ENCODE data around the gene CILP.
A peak's percentile ranks its signal among the peaks of the same experiment; 100 is the strongest.
"Not testable (repeated sequence)": the region's sequence is repeated elsewhere in the genome, so short reads cannot be mapped to it uniquely, and the experiment has no call there.

CILP gene

DNA sequence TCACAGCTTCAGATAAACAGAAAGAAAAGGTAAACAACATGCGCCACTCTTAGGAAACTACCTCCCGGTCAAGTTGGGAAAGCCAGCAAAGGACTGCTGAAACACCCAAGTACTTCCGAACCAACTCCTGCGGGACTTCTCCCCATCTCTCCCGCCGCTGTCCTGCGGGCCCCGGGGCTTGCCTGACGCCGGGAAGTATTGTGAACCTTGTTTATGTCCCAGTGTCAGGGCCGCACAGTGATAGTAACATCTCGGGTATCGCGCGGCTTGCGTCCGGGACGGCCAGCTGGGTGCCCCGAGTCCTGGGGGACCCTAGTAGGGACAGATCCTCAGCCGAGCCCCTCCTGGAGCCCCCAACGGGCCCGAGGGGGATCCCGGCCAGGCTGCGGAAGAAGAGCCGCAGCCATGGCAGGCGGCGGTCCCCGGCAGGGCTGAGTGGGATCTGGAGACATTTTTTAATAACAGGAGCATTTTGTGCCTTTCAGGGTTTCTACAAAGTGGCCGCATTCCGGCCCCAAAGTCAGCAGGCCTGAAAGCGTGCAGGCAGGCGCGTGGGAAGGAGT, 26.9 kb downstream of the CILP start:
- Histone ChIP-seq H3K79me2 (ENCODE audit: insufficient read depth, low read depth) (peaks cover 55% of the 10 kb centered on the region), H3K27ac (peak overlapping the region; percentile 80), H3K27me3 (ENCODE audit: insufficient read depth, low read depth) (no peaks in the 10 kb centered on the region), H3K9ac (peak overlapping the region; percentile 87), H3K4me3 (IDR thresholded peaks at IDR 0.05; ENCODE audit: insufficient read depth, low read depth, low read length) (no peak overlapping the region), H2AFZ (ENCODE audit: low read depth) (peak overlapping the region; percentile 87), H3K4me2 (peak overlapping the region; percentile 84), H3K4me1 (ENCODE audit: low read depth, poor library complexity, severe bottlenecking) (peaks cover 28% of the 10 kb centered on the region), H4K20me1 (ENCODE audit: insufficient read depth) (no peaks in the 10 kb centered on the region), H3K36me3 (ENCODE audit: insufficient read depth) (no peaks in the 10 kb centered on the region)
- TF ChIP-seq, protein P1, sequence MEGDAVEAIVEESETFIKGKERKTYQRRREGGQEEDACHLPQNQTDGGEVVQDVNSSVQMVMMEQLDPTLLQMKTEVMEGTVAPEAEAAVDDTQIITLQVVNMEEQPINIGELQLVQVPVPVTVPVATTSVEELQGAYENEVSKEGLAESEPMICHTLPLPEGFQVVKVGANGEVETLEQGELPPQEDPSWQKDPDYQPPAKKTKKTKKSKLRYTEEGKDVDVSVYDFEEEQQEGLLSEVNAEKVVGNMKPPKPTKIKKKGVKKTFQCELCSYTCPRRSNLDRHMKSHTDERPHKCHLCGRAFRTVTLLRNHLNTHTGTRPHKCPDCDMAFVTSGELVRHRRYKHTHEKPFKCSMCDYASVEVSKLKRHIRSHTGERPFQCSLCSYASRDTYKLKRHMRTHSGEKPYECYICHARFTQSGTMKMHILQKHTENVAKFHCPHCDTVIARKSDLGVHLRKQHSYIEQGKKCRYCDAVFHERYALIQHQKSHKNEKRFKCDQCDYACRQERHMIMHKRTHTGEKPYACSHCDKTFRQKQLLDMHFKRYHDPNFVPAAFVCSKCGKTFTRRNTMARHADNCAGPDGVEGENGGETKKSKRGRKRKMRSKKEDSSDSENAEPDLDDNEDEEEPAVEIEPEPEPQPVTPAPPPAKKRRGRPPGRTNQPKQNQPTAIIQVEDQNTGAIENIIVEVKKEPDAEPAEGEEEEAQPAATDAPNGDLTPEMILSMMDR (conservative IDR thresholded peaks at IDR 0.05; ENCODE audit: low read depth, low read length) = no peak

DNA sequence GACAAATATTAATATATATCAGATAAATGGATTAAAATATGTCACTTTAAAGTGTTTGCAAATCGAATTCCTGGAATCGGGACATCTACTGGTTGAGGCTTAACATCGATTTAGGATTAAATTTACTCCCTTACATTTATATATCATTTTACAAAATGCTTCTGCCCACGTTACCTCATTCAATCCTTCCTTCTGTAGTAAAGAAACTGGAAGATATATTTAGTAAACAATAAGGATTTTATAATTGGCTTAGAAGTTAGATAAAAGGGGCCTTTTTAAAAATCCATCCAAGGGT, 27.5 kb downstream of the CILP start:
- Histone ChIP-seq H3K4me1 (ENCODE audit: low read depth, poor library complexity, severe bottlenecking) (peaks cover 23% of the 10 kb centered on the region), H3K9ac (peak overlapping the region; percentile 87), H3K4me3 (IDR thresholded peaks at IDR 0.05; ENCODE audit: insufficient read depth, low read depth, low read length) (no peak overlapping the region), H3K36me3 (ENCODE audit: insufficient read depth) (no peaks in the 10 kb centered on the region; the same call in 1 of the 2 replicates), H3K27ac (peak overlapping the region; percentile 80), H3K4me2 (peak overlapping the region; percentile 84), H4K20me1 (ENCODE audit: insufficient read depth) (no peaks in the 10 kb centered on the region), H3K79me2 (ENCODE audit: insufficient read depth, low read depth) (peaks cover 55% of the 10 kb centered on the region), H2AFZ (ENCODE audit: low read depth) (no peak overlapping the region), H3K27me3 (ENCODE audit: insufficient read depth, low read depth) (no peaks in the 10 kb centered on the region)
- TF ChIP-seq, protein P1 (conservative IDR thresholded peaks at IDR 0.05; ENCODE audit: low read depth, low read length) = no peak

DNA sequence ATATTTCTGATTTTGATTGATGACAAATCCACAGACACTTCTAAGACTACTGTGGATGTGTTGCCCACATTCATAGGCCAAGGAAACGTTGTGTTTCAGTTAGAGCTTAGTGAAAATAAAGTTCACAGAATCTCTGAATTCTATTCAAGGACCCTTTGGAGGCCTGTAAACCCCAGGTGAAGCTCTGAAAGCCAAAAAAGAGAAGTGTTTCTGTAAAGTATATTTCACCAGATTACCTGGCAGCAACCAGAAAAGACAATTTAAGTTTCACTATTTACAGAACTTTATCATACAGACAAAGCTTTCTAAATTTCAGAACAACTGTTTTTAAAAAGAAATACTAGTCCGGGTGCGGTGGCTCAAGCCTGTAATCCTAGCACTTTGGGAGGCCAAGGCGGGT, 28.7 kb downstream of the CILP start:
- H4K20me1 ChIP-seq (ENCODE audit: insufficient read depth) = no peaks in the 10 kb centered on the region
- TF ChIP-seq, protein P1 (conservative IDR thresholded peaks at IDR 0.05; ENCODE audit: low read depth, low read length) = no peak
- no peak overlapping the region for H3K4me3 ChIP-seq (IDR thresholded peaks at IDR 0.05; ENCODE audit: insufficient read depth, low read depth, low read length)
- no peak overlapping the region for H3K27ac ChIP-seq
- H3K4me2 ChIP-seq = peak overlapping the region; percentile 84; the same call in 1 of the 2 replicates
- H3K4me1 ChIP-seq (ENCODE audit: low read depth, poor library complexity, severe bottlenecking) = peaks cover 23% of the 10 kb centered on the region
- H3K9ac ChIP-seq = no peak overlapping the region
- no peaks in the 10 kb centered on the region for H3K27me3 ChIP-seq (ENCODE audit: insufficient read depth, low read depth)
- H2AFZ ChIP-seq (ENCODE audit: low read depth) = no peak overlapping the region
- H3K79me2 ChIP-seq (ENCODE audit: insufficient read depth, low read depth) = peaks cover 62% of the 10 kb centered on the region
- no peaks in the 10 kb centered on the region; the same call in 1 of the 2 replicates for H3K36me3 ChIP-seq (ENCODE audit: insufficient read depth)

DNA sequence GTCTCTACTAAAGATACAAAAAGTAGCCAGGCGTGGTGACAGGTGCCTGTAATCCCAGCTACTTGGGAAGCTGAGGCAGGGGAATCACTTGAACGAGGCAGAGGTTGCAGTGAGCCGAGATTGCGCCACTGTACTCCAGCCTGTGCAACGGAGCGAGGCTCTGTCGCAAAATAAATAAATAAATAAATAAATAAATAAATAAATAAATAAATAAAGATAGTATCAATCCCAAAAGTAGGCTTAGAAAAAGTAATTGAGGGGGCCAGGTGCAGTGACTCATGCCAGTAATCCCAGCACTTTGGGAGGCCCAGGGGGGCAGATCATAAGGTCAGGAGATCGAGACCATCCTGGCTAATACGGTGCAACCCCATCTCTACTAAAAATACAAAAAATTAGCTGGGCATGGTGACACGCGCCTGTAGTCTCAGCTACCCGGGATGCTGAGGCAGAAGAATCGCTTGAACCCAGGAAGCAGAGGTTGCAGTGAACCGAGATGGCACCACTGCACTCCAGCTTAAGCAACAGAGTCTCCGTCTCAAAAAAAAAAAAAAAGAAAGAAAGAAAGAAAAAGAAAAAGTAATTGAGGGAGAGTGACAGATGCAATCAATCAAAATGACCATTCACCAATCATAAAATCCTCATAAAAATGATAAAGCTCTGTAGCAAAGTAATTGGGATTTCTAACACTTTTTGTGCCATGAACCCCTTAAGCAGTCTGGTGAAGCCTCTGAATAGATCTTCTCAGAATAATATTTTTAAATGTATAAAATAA, 29.5 kb downstream of the CILP start:
- not testable (repeated sequence) for H2AFZ ChIP-seq (ENCODE audit: low read depth); H3K4me3 ChIP-seq (IDR thresholded peaks at IDR 0.05; ENCODE audit: insufficient read depth, low read depth, low read length); H3K4me2 ChIP-seq; H3K27me3 ChIP-seq (ENCODE audit: insufficient read depth, low read depth); H3K9ac ChIP-seq; H3K36me3 ChIP-seq (ENCODE audit: insufficient read depth); H4K20me1 ChIP-seq (ENCODE audit: insufficient read depth); H3K27ac ChIP-seq
- Histone ChIP-seq H3K4me1 (ENCODE audit: low read depth, poor library complexity, severe bottlenecking) (peaks cover 23% of the 10 kb centered on the region), H3K79me2 (ENCODE audit: insufficient read depth, low read depth) (peaks cover 65% of the 10 kb centered on the region)

DNA sequence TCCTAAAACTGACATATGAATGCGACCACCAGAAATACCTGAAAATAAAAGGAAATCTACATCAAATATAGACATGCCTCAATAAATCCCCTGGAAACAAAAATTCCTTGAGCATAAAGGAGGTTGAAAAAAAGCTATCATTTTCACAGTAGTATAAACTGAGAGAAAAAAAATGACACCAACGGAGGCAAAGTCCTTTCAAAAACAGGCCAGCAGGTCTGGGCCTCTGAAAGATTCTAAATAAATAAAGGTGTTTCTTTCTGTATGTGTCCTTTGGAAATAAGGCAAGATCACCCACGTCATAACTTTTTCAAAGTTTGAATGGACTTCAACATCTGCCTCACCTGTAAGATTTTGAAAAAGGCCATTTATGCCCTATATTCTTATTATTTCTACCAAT, 31.1 kb downstream of the CILP start:
- Histone ChIP-seq H3K27me3 (ENCODE audit: insufficient read depth, low read depth) (no peaks in the 10 kb centered on the region), H3K4me1 (ENCODE audit: low read depth, poor library complexity, severe bottlenecking) (peaks cover 17% of the 10 kb centered on the region), H3K9ac (no peak overlapping the region), H3K79me2 (ENCODE audit: insufficient read depth, low read depth) (peaks cover 65% of the 10 kb centered on the region), H3K27ac (no peak overlapping the region), H3K4me2 (no peak overlapping the region), H2AFZ (ENCODE audit: low read depth) (no peak overlapping the region), H4K20me1 (ENCODE audit: insufficient read depth) (no peaks in the 10 kb centered on the region), H3K4me3 (IDR thresholded peaks at IDR 0.05; ENCODE audit: insufficient read depth, low read depth, low read length) (no peak overlapping the region), H3K36me3 (ENCODE audit: insufficient read depth) (no peaks in the 10 kb centered on the region; the same call in 1 of the 2 replicates)
- TF ChIP-seq, protein P1 (conservative IDR thresholded peaks at IDR 0.05; ENCODE audit: low read depth, low read length) = no peak

All from KMS-11 (cell line).